Inflammatory macrophage treated with lipopolysaccharide for 1 hour (primary cell): ENCODE data around the gene PDSS2.
"Not testable (repeated sequence)": the region's sequence is repeated elsewhere in the genome, so short reads cannot be mapped to it uniquely, and the experiment has no call there.

ENCODE experiments used
- DNase-seq, 2 donors: peaks; one replicate each; pipeline ENCODE4 v3.0.0-alpha.2; 2020 to 2022

Gene PDSS2

GRCh38 chr6:107413966-107414645, 45.3 kb downstream of the PDSS2 start:
- no peak for DNase-seq

DNA sequence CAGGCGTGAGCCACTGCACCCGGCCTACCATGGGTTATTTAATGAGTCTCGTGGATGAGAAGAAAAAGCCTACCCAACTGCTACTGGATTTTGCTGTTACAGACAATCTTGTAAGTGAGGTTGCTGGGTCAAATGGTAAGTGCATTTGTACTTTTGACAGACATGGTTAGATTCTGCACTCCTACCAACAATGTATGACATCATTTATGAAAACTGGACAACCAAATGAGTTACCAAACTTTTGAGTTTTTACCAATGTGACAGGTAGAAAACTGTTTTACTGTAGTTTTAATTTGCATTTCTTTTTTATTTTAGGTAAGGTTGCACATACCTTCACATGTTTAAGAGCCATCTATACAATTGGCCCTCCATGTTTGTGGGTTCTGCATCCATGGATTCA, 48.2 kb downstream of the PDSS2 start:
- DNase-seq = no peak

GRCh38 chr6:107409942-107410341, 49.4 kb downstream of the PDSS2 start:
- DNase-seq = no peak

GRCh38 chr6:107408714-107409113, 50.6 kb downstream of the PDSS2 start:
- DNase-seq = no peak

GRCh38 chr6:107405002-107405401, 54.4 kb downstream of the PDSS2 start:
- DNase-seq = no peak

- DNase-seq = no peak
Measured at GRCh38 chr6:107402533-107402932, 56.8 kb downstream of the PDSS2 start.

GRCh38 chr6:107401573-107401972, 57.8 kb downstream of the PDSS2 start:
- DNase-seq = no peak

- no peak for DNase-seq
Measured at GRCh38 chr6:107400616-107401147, 58.7 kb downstream of the PDSS2 start.

DNA sequence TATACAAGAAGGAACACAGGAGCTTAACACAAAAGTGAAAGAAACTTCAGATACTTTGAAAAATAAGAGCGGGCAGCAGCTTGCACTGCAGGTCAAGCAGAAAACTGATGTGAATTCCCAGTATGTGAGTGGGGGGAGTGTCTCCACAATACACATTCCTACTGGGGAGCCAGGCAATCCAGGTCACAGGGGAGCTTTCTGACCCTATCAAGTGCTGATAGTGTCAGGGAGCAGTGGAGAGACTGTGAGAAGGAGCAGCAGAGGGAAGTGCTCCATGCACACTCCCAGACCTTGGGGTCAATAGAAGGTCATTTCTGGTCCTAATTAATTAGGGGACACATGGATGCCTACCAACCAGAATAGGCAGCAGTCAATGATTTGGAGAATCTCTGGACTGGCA, 59.4 kb downstream of the PDSS2 start:
- DNase-seq = no peak

GRCh38 chr6:107398001-107398400, 61.4 kb downstream of the PDSS2 start:
- DNase-seq = no peak

DNA sequence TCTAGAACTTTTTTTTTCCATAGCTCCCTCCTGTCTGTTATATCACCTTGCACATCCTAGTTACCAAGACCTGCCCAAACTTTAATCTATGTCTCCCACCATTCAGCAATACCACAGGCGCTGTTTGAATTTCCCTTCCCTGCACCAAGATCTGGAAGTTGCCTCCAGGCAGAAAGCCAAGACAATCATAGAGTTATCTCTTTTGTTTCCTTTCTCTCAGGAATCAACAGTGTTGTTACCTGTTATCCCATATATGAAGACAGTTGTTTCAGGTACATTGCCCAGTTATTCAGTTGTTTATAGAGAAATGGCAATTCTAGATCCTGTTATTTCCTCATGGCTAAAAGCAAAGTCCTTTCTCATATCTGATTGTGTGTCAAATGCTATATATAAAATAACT, 63.2 kb downstream of the PDSS2 start:
- no peak for DNase-seq

- DNase-seq = no peak
Measured at GRCh38 chr6:107392069-107392468, 67.3 kb downstream of the PDSS2 start.

GRCh38 chr6:107390685-107391435, 68.5 kb downstream of the PDSS2 start:
- DNase-seq = no peak

GRCh38 chr6:107390056-107390455, 69.3 kb downstream of the PDSS2 start:
- DNase-seq = no peak

- DNase-seq = no peak
Measured at GRCh38 chr6:107386904-107387303, 72.5 kb downstream of the PDSS2 start.

GRCh38 chr6:107386340-107386739, 73.0 kb downstream of the PDSS2 start:
- DNase-seq = no peak

DNA sequence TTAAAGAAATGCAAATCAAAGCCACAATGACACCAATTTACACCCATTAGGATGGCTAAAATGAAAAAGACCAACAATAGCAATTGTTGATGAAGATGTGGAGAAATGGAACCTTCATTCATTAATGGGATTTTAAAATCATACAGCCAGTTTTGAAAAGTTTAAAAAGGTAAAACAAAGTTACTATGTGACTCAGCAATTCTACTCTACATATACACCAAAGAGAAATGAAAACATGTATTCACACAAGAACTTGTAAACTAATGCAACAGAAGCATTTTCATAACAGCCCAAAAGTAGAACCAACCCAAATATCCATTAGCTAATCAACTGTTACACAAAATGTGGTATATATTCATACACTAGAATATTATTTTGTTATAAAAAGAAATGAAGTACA, 75.7 kb downstream of the PDSS2 start:
- DNase-seq = no peak

- DNase-seq = no peak
Measured at GRCh38 chr6:107374264-107374663, 85.1 kb downstream of the PDSS2 start.

DNA sequence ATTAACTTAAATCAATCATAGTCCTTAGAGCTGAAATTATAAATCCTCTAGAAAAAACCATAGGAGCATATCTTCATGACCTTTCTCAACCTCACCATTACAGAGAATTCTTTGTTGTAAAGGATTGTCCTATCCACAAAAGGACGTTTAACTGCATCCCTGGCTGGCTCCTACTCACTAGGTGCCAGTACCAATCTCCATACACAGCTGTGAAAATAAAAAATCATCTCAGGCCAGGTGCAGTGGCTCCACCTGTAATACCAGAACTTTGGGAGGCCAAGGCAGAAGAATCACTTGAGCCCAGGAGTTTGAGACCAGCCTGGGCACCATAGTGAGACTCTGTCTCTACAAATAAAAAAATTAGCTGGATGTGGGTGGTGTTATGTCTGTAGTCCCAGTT, 89.9 kb downstream of the PDSS2 start:
- DNase-seq = no peak

- DNase-seq = no peak
Measured at GRCh38 chr6:107368471-107368870, 90.9 kb downstream of the PDSS2 start.

DNA sequence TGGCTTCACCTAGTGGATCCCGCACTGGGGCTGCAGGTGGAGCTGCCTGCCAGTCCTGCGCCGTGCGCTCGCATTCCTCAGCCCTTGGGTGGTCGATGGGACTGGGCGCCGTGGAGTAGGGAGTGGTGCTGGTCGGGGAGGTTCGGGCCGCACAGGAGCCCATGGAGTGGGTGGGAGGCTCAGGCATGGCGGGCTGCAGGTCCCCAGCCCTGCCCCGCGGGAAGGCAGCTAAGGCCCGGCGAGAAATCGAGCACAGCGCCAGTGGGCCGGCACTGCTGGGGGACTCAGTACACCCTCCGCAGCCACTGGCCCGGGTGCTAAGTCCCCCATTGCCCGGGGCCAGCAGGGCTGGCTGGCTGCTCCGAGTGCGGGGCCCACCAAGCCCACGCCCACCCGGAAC, 95.2 kb downstream of the PDSS2 start:
- not testable (repeated sequence) for DNase-seq

DNA sequence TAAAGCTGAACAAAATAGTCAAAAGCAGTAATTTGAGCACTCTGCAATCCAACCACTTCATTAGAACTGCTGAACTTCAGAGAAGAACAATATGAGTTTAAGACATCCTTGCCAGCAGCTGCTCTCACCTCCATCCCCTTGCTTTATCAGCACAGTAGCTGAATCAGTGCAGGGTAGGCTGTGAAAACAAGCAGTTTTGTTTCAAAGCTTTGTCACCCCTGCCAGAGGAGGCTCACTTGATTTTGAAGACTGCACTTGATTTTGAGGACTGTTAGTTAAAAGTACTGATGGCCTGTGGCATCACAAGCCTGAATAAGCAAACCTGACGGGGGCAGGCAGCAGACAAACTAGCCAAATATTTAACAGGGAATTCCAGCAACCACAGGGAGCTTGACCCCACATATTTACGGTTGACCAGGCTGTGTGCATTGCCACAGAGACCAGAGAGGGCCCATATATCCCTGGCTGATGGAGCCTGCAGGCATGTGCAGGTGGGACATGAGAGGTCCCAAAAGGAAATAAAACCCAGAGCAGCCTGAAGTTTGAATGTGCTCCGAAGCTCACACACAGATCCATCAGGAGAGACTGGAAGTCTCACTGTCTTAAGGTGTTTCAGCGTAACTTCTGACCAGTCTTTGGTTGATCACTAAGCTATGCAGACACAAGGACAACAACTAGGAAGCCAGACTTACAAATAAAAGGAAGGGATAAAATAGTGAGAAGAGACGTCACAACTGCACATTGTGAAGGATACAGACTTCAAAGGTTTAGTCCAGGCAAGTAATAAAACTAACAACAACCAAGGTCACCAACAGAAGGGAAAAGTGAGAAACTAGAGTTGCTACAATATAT, 97.4 kb downstream of the PDSS2 start:
- no peak for DNase-seq

- no peak for DNase-seq
Measured at GRCh38 chr6:107360476-107360875, 98.9 kb downstream of the PDSS2 start.
